H9 (cell line): ENCODE data around the gene SV2A. TPM values are rescaled to one million over a fixed set of nuclear protein-coding genes. Genes with fewer than 3 reads are reported as not detected.

Experiments used
- DNase-seq: peaks from one replicate; pipeline ENCODE4 v3.0.0-alpha.2; 2017
- H2AFZ ChIP-seq: one replicate; pipeline ENCODE4 v1.6.1; 2013; ENCODE audit warnings: mild to moderate bottlenecking, low read length, control low read depth, moderate library complexity
- H2AK5ac ChIP-seq: 2 replicates; pipeline ENCODE4 v1.6.1; 2013; ENCODE audit warnings: low read length, control low read depth, mixed read lengths; ENCODE audit not compliant: insufficient read length
- H2BK120ac ChIP-seq: one replicate; pipeline ENCODE4 v1.6.1; 2013; ENCODE audit warnings: low read depth, mild to moderate bottlenecking, low read length, control low read depth, inconsistent platforms; ENCODE audit not compliant: poor library complexity, severe bottlenecking
- H2BK12ac ChIP-seq: 2 replicates; pipeline ENCODE4 v1.6.1; 2013; ENCODE audit warnings: low read length, control low read depth, mixed read lengths, low read depth; ENCODE audit not compliant: insufficient read length
- H2BK15ac ChIP-seq: 2 replicates; pipeline ENCODE4 v1.6.1; 2013; ENCODE audit warnings: low read depth, low read length, control low read depth
- H2BK20ac ChIP-seq: one replicate; pipeline ENCODE4 v1.6.1; 2013; ENCODE audit warnings: low read depth, mild to moderate bottlenecking, low read length, control low read depth, inconsistent platforms; ENCODE audit not compliant: poor library complexity, severe bottlenecking
- H2BK5ac ChIP-seq: 2 replicates; pipeline ENCODE4 v1.6.1; 2013; ENCODE audit warnings: low read length, control low read depth, mixed read lengths; ENCODE audit not compliant: insufficient read length
- H3K14ac ChIP-seq: 2 replicates; pipeline ENCODE4 v1.6.1; 2013; ENCODE audit warnings: low read length, control low read depth; ENCODE audit not compliant: insufficient read depth
- H3K18ac ChIP-seq: 2 replicates; pipeline ENCODE4 v1.6.1; 2013; ENCODE audit warnings: low read depth, mild to moderate bottlenecking, mixed read lengths, low read length, control low read depth; ENCODE audit not compliant: insufficient read length
- H3K23ac ChIP-seq: 2 replicates; pipeline ENCODE4 v1.6.1; 2013; ENCODE audit warnings: low read length, control low read depth, mixed read lengths, low read depth; ENCODE audit not compliant: insufficient read length
- H3K23me2 ChIP-seq: 2 replicates; pipeline ENCODE4 v1.6.1; 2013; ENCODE audit warnings: low read depth, mild to moderate bottlenecking, mixed read lengths, low read length, control low read depth; ENCODE audit not compliant: insufficient read length, poor library complexity, severe bottlenecking
- H3K27ac ChIP-seq: 2 replicates; pipeline ENCODE4 v1.5.1; 2013; ENCODE audit warnings: low read length, control low read depth, mixed read lengths, low read depth; ENCODE audit not compliant: insufficient read length
- H3K27me3 ChIP-seq: 2 replicates; pipeline ENCODE4 v1.6.1; 2013; ENCODE audit warnings: low read length, control low read depth, inconsistent platforms; ENCODE audit not compliant: insufficient read depth
- H3K4ac ChIP-seq: 2 replicates; pipeline ENCODE4 v1.6.1; 2013; ENCODE audit warnings: low read depth, mild to moderate bottlenecking, control low read depth, inconsistent platforms, low read length, moderate library complexity
- H3K4me1 ChIP-seq: 2 replicates; pipeline ENCODE4 v1.6.1; 2013; ENCODE audit warnings: low read length, control low read depth, inconsistent platforms; ENCODE audit not compliant: insufficient read depth
- H3K4me2 ChIP-seq: 2 replicates; pipeline ENCODE4 v1.6.1; 2013; ENCODE audit warnings: low read length, control low read depth, mixed read lengths; ENCODE audit not compliant: insufficient read length, insufficient read depth
- H3K56ac ChIP-seq: 2 replicates; pipeline ENCODE4 v1.6.1; 2013; ENCODE audit warnings: low read depth, mild to moderate bottlenecking, mixed read lengths, low read length, control low read depth; ENCODE audit not compliant: insufficient read length
- H3K79me1 ChIP-seq: 2 replicates; pipeline ENCODE4 v1.6.1; 2013; ENCODE audit warnings: low read depth, mild to moderate bottlenecking, moderate library complexity, low read length, control low read depth, inconsistent platforms; ENCODE audit not compliant: insufficient read depth, poor library complexity, severe bottlenecking
- H3K79me2 ChIP-seq: 2 replicates; pipeline ENCODE4 v1.6.1; 2013; ENCODE audit warnings: low read length, control low read depth, inconsistent platforms; ENCODE audit not compliant: insufficient read depth
- H3K9ac ChIP-seq: 2 replicates; pipeline ENCODE4 v1.6.1; 2013; ENCODE audit warnings: low read length, control low read depth, mixed read lengths; ENCODE audit not compliant: insufficient read length; ENCODE audit errors: extremely low read depth
- H3K9me3 ChIP-seq: one replicate; pipeline ENCODE4 v1.6.1; 2013; ENCODE audit warnings: low read depth, low read length, inconsistent platforms; ENCODE audit not compliant: control insufficient read depth
- H3T11ph ChIP-seq: one replicate; pipeline ENCODE4 v1.6.1; 2013; ENCODE audit warnings: mild to moderate bottlenecking, low read length, control low read depth, inconsistent platforms
- H4K20me1 ChIP-seq: one replicate; pipeline ENCODE4 v1.6.1; 2013; ENCODE audit not compliant: control insufficient read depth, insufficient read length, insufficient read depth
- H4K5ac ChIP-seq: 2 replicates; pipeline ENCODE4 v1.6.1; 2013; ENCODE audit warnings: low read depth, mild to moderate bottlenecking, mixed read lengths, low read length, control low read depth; ENCODE audit not compliant: insufficient read length
- H4K8ac ChIP-seq: replicated peaks from 2 replicates; pipeline ENCODE4 v1.6.1; 2013; ENCODE audit warnings: low read length, control low read depth, mixed read lengths, low read depth; ENCODE audit not compliant: insufficient read length
- H4K91ac ChIP-seq: 2 replicates; pipeline ENCODE4 v1.6.1; 2013; ENCODE audit warnings: low read depth, mild to moderate bottlenecking, moderate library complexity, mixed read lengths, low read length, control low read depth; ENCODE audit not compliant: insufficient read length
- H3K27ac Mint-ChIP-seq, 3 experiments: 2 replicates in 2 of 3; 3 replicates in 1 of 3; pipeline ENCODE4 v1.8.0; 2020 to 2021; ENCODE audit warnings: mixed read lengths in 3 of 3, mild to moderate bottlenecking in 1 of 3, moderate library complexity in 1 of 3
- H3K27me3 Mint-ChIP-seq: 2 replicates; pipeline ENCODE4 v1.8.0; 2021; ENCODE audit warnings: low read depth, mild to moderate bottlenecking, moderate library complexity, mixed read lengths
- H3K36me3 Mint-ChIP-seq, 3 experiments: 2 replicates in 2 of 3; 3 replicates in 1 of 3; pipeline ENCODE4 v1.8.0; 2020 to 2021; ENCODE audit warnings: low read depth in 3 of 3, mixed read lengths in 3 of 3; ENCODE audit not compliant: insufficient read depth in 1 of 3
- H3K4me1 Mint-ChIP-seq, 2 experiments: 2 replicates each; pipeline ENCODE4 v1.8.0; 2020; ENCODE audit warnings: mixed read lengths in 2 of 2
- H3K4me3 Mint-ChIP-seq, 2 experiments: 2 replicates in 1 of 2; 3 replicates in 1 of 2; pipeline ENCODE4 v1.8.0; 2020 to 2021; ENCODE audit warnings: mild to moderate bottlenecking in 2 of 2, mixed read lengths in 2 of 2, moderate library complexity in 1 of 2
- H3K9me3 Mint-ChIP-seq, 2 experiments: 2 replicates in 1 of 2; 3 replicates in 1 of 2; pipeline ENCODE4 v1.8.0; 2020; ENCODE audit warnings: mild to moderate bottlenecking in 2 of 2, mixed read lengths in 2 of 2, moderate library complexity in 1 of 2
- WGBS: extraction: QIAGEN DNeasy Blood & Tissue Kit; methylation state at CpG from one replicate; pipeline ENCODE4 v1.1.7; 2013; ENCODE audit warnings: missing lambda C conversion rate, low lambda C conversion rate, mixed read lengths; ENCODE audit not compliant: insufficient read length; ENCODE audit errors: extremely low coverage; 5-methylcytosine and 5-hydroxymethylcytosine counted together
- total RNA-seq: library from RNA; stranded (reverse); gene quantifications from 2 replicates; pipeline ENCODE4 v1.2.1, GENCODE V29; 2021
- TF ChIP-seq, protein P1 (sequence below): fragments of 200-600 bp; sonication (generic); conservative IDR thresholded peaks from 3 replicates; pipeline ENCODE4 v1.8.0; 2021; ENCODE audit warnings: antibody characterized with exemption, mild to moderate bottlenecking

SV2A gene
- total RNA-seq, 1 experiment from 2014 or later = 42.4 TPM

DNA sequence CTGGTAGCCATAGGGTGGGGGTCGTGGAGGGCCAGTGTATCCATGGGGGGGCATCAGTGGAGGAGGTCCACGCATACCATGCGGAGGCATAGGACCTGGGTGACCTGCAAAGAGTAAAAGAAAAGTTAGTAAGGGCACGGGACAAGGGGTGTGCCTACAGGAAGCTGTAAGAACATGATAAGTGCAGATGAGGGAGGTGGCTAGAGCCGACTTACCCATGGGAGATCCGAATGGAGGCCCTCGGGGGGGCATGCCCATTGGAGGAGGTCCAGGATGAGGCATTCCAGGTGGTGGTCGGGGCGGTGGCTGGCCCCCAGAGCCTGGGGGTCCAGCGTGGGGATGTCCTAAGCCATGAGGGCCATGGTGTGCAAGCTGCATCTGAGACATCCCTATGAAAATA lies 6.0 kb upstream of the SV2A start:
- no peaks in the 10 kb centered on the region for H3K9me3 ChIP-seq
- H4K8ac ChIP-seq = no peak overlapping the region
- Mint-ChIP-seq H3K27me3 (no peaks in the 10 kb centered on the region), H3K4me3 (0 out of 5 replicates have a peak overlapping the region, but pooled peaks of 1 of the 2 experiments have one; percentile 9), H3K36me3 (peaks cover 33 to 54% (median 49%) of the 10 kb centered on the region in 3 experiments), H3K4me1 (peaks cover 11 to 21% of the 10 kb centered on the region in 2 experiments), H3K9me3 (no peaks in the 10 kb centered on the region; a peak in 1 of 5 replicates), H3K27ac (no peak overlapping the region)
- no peak overlapping the region for H3K23ac ChIP-seq
- H3K56ac ChIP-seq = no peak overlapping the region
- no peak overlapping the region for H2BK12ac ChIP-seq
- H2BK15ac ChIP-seq = no peak overlapping the region
- peaks cover 11% of the 10 kb centered on the region for H3K23me2 ChIP-seq
- H3K79me1 ChIP-seq = peaks cover 11% of the 10 kb centered on the region
- no peak overlapping the region for H3K14ac ChIP-seq
- H4K20me1 ChIP-seq = no peaks in the 10 kb centered on the region
- no peak overlapping the region for H2BK120ac ChIP-seq
- no peak overlapping the region for H2BK20ac ChIP-seq
- no peak overlapping the region for H3K27ac ChIP-seq
- H3K27me3 ChIP-seq = no peaks in the 10 kb centered on the region
- H3K4me1 ChIP-seq = peaks cover 4% of the 10 kb centered on the region; the same call in 1 of the 2 replicates
- no peak overlapping the region for H3K18ac ChIP-seq
- no peak overlapping the region for H2AFZ ChIP-seq
- no peak overlapping the region for H2AK5ac ChIP-seq
- no peak overlapping the region for H3K4ac ChIP-seq
- no peak overlapping the region for H4K5ac ChIP-seq
- H3K79me2 ChIP-seq = peaks cover 8% of the 10 kb centered on the region; the same call in 1 of the 2 replicates
- H4K91ac ChIP-seq = no peak overlapping the region
- no peak overlapping the region for H2BK5ac ChIP-seq
- no CpG with 5 or more reads among the region's 10 CpGs for WGBS
- no peak overlapping the region for H3K9ac ChIP-seq
- no peak for DNase-seq
- TF ChIP-seq, protein P1, sequence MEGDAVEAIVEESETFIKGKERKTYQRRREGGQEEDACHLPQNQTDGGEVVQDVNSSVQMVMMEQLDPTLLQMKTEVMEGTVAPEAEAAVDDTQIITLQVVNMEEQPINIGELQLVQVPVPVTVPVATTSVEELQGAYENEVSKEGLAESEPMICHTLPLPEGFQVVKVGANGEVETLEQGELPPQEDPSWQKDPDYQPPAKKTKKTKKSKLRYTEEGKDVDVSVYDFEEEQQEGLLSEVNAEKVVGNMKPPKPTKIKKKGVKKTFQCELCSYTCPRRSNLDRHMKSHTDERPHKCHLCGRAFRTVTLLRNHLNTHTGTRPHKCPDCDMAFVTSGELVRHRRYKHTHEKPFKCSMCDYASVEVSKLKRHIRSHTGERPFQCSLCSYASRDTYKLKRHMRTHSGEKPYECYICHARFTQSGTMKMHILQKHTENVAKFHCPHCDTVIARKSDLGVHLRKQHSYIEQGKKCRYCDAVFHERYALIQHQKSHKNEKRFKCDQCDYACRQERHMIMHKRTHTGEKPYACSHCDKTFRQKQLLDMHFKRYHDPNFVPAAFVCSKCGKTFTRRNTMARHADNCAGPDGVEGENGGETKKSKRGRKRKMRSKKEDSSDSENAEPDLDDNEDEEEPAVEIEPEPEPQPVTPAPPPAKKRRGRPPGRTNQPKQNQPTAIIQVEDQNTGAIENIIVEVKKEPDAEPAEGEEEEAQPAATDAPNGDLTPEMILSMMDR = no peak
- H3K4me2 ChIP-seq = no peak overlapping the region
- no peak overlapping the region for H3T11ph ChIP-seq
